Liver (tissue), 10 donors: ENCODE data around the gene TUFM. TPM values are rescaled to one million over a fixed set of nuclear protein-coding genes. Genes with fewer than 3 reads are reported as not detected.
"Not testable (repeated sequence)": the region's sequence is repeated elsewhere in the genome, so short reads cannot be mapped to it uniquely, and the experiment has no call there.

Experiments
- DNase-seq: peaks from one replicate; pipeline ENCODE4 v3.0.0-alpha.2; 2017; ENCODE audit warnings: low spot score
- H3K27ac ChIP-seq, 2 donors: one replicate each; pipeline ENCODE4 v1.7.0; 2013; ENCODE audit warnings: inconsistent platforms in 2 of 2, low read length in 2 of 2, control low read depth in 1 of 2, low read depth in 1 of 2, mild to moderate bottlenecking in 1 of 2
- H3K27me3 ChIP-seq, 4 donors: one replicate each; pipeline versions ENCODE4 v1.6.1 to v1.7.0; 2013; ENCODE audit warnings: low read length in 3 of 4, inconsistent platforms in 1 of 4, mild to moderate bottlenecking in 1 of 4, moderate library complexity in 1 of 4; ENCODE audit not compliant: control insufficient read depth in 4 of 4, insufficient read depth in 4 of 4
- H3K36me3 ChIP-seq, 4 donors: one replicate each; pipeline versions ENCODE4 v1.6.1 to v1.7.0; 2013; ENCODE audit warnings: low read length in 3 of 4, mild to moderate bottlenecking in 3 of 4, low read depth in 1 of 4, moderate library complexity in 1 of 4; ENCODE audit not compliant: control insufficient read depth in 4 of 4, insufficient read depth in 3 of 4
- H3K4me1 ChIP-seq, 4 donors: one replicate each; pipeline versions ENCODE4 v1.6.1 to v1.7.0; 2013; ENCODE audit warnings: low read length in 3 of 4, mild to moderate bottlenecking in 3 of 4, moderate library complexity in 1 of 4; ENCODE audit not compliant: control insufficient read depth in 4 of 4, insufficient read depth in 4 of 4
- H3K4me3 ChIP-seq, 3 donors: one replicate each; pipeline versions ENCODE4 v1.6.1 to v1.7.0; 2013; ENCODE audit warnings: low read length in 3 of 3, control low read depth in 1 of 3, low read depth in 1 of 3, mild to moderate bottlenecking in 1 of 3
- H3K9ac ChIP-seq, 2 donors: one replicate each; pipeline ENCODE4 v1.7.0; 2013; ENCODE audit warnings: low read length in 2 of 2, mild to moderate bottlenecking in 2 of 2, moderate library complexity in 2 of 2, control low read depth in 1 of 2, low read depth in 1 of 2
- H3K9me3 ChIP-seq, 4 donors: one replicate each; pipeline versions ENCODE4 v1.6.1 to v1.7.0; 2013; ENCODE audit warnings: low read length in 3 of 4; ENCODE audit not compliant: control insufficient read depth in 4 of 4
- RAD21 ChIP-seq, 2 donors: IDR thresholded peaks; 2 replicates each; pipeline ENCODE4 v1.6.1; 2016; ENCODE audit warnings: antibody characterized with exemption in 2 of 2, mild to moderate bottlenecking in 2 of 2
- WGBS: extraction: QIAGEN DNeasy Blood & Tissue Kit; methylation state at CpG from one replicate; pipeline ENCODE4 v1.1.7; 2013; 5-methylcytosine and 5-hydroxymethylcytosine counted together
- polyA plus RNA-seq, 2 donors: library from polyadenylated mRNA; stranded (reverse) in 1 of 2; unstranded in 1 of 2; fragments of 200-250 nt in 1 of 2; fragments of >200 nt in 1 of 2; fragmentation: Nextera tagmentation in 1 of 2; extraction: Ambion mirVana in 1 of 2; gene quantifications; one replicate each; pipeline versions ENCODE4 v1.2.1 to v1.2.3, GENCODE V29; 2013 to 2015
- small RNA-seq: library from RNA; depleted of rRNA; stranded (forward); fragments of <200 nt; gene quantifications from one replicate; pipeline ENCODE3, GENCODE V24; 2014
- total RNA-seq, 2 donors: library from RNA; depleted of rRNA; stranded (reverse); fragments of >200 nt; gene quantifications; one replicate each; pipeline ENCODE4 v1.2.3, GENCODE V29; 2014
- TF ChIP-seq, protein P1 (sequence below): fragments of 150-350 bp; IDR thresholded peaks from 2 replicates; pipeline ENCODE4 v1.5.1; 2017; ENCODE audit warnings: improper control_type of control experiment, low read depth, low read length; ENCODE audit not compliant: missing input control
- donor health status: healthy.
- donor health status: healthy.
- donor health status: healthy.
- donor health status: healthy.
- donor health status: healthy.

TUFM gene
- total and polyA plus RNA-seq, 4 donors: 90.4 to 191 (median 136) TPM

- H3K4me3 ChIP-seq, H3K27me3 ChIP-seq, H3K4me1 ChIP-seq, DNase-seq, H3K9me3 ChIP-seq, H3K9ac ChIP-seq, H3K36me3 ChIP-seq, H3K27ac ChIP-seq: not testable (repeated sequence)
- 43% methylated on average over 8 of the region's 13 CpGs for WGBS
- TF ChIP-seq, protein P1, sequence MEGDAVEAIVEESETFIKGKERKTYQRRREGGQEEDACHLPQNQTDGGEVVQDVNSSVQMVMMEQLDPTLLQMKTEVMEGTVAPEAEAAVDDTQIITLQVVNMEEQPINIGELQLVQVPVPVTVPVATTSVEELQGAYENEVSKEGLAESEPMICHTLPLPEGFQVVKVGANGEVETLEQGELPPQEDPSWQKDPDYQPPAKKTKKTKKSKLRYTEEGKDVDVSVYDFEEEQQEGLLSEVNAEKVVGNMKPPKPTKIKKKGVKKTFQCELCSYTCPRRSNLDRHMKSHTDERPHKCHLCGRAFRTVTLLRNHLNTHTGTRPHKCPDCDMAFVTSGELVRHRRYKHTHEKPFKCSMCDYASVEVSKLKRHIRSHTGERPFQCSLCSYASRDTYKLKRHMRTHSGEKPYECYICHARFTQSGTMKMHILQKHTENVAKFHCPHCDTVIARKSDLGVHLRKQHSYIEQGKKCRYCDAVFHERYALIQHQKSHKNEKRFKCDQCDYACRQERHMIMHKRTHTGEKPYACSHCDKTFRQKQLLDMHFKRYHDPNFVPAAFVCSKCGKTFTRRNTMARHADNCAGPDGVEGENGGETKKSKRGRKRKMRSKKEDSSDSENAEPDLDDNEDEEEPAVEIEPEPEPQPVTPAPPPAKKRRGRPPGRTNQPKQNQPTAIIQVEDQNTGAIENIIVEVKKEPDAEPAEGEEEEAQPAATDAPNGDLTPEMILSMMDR: peak; percentile 41
- peak; percentile 64 to 70 for TF ChIP-seq RAD21 (IDR thresholded peaks at IDR 0.05)
Observed at GRCh38 chr16:28802235-28803019, 43.7 kb downstream of the TUFM start.

Small RNAs within 50 kb of the gene (small RNA-seq; reads per million reads assigned to genes)
- gene RF00416: not detected

Other genes starting within 250 kb of the TUFM start
- 10 to 100 TPM in 1 of 2 donors, 1 to 10 TPM in 1; 1.6 to 19.2 TPM for gene SULT1A2, start 249.3 kb downstream of the TUFM start, total RNA-seq
- gene SULT1A2, start 249.3 kb downstream of the TUFM start, polyA plus RNA-seq: 10 to 100 TPM; 10.6 to 29.4 TPM
- gene SULT1A1, start 236.3 kb downstream of the TUFM start, total RNA-seq: 10 to 100 TPM; 25.3 to 94.5 TPM
- 100 to 1,000 TPM; 110 to 143 TPM for gene SULT1A1, start 236.3 kb downstream of the TUFM start, polyA plus RNA-seq
- gene NPIPB8, start 208.3 kb downstream of the TUFM start, total RNA-seq: under 1 TPM in 1 of 2 donors, not detected in 1; 0.08 TPM
- gene NPIPB8, start 208.3 kb downstream of the TUFM start, polyA plus RNA-seq: under 1 TPM in 1 of 2 donors, not detected in 1; 0.53 TPM
- gene EIF3C, start 134.9 kb downstream of the TUFM start, total RNA-seq: 100 to 1,000 TPM; 114 to 117 TPM
- gene EIF3C, start 134.9 kb downstream of the TUFM start, polyA plus RNA-seq: 100 to 1,000 TPM; 212 TPM
- gene NPIPB9, start 94.6 kb downstream of the TUFM start, total RNA-seq: 1 to 10 TPM in 1 of 2 donors, under 1 TPM in 1; 0.98 to 7.0 TPM
- under 1 TPM; 0.06 to 0.83 TPM for gene NPIPB9, start 94.6 kb downstream of the TUFM start, polyA plus RNA-seq
- gene ATXN2L, start 23.3 kb downstream of the TUFM start, total RNA-seq: 10 to 100 TPM; 37.0 to 40.7 TPM
- gene ATXN2L, start 23.3 kb downstream of the TUFM start, polyA plus RNA-seq: 10 to 100 TPM; 23.1 to 28.7 TPM
- 10 to 100 TPM in 1 of 2 donors, 1 to 10 TPM in 1; 8.3 to 10.5 TPM for gene SH2B1, start 17.5 kb upstream of the TUFM start, total RNA-seq
- 10 to 100 TPM in 1 of 2 donors, 1 to 10 TPM in 1; 4.9 to 13.0 TPM for gene SH2B1, start 17.5 kb upstream of the TUFM start, polyA plus RNA-seq
- under 1 TPM; 0.09 to 0.17 TPM for gene ATP2A1, start 32.1 kb upstream of the TUFM start, total RNA-seq
- gene ATP2A1, start 32.1 kb upstream of the TUFM start, polyA plus RNA-seq: under 1 TPM; 0.07 to 0.23 TPM
- gene RABEP2, start 78.9 kb upstream of the TUFM start, total RNA-seq: 10 to 100 TPM in 1 of 2 donors, 1 to 10 TPM in 1; 7.5 to 16.1 TPM
- 1 to 10 TPM; 3.0 to 9.1 TPM for gene RABEP2, start 78.9 kb upstream of the TUFM start, polyA plus RNA-seq
- gene CD19, start 85.6 kb upstream of the TUFM start, total RNA-seq: 1 to 10 TPM in 1 of 2 donors, under 1 TPM in 1; 0.17 to 1.2 TPM
- under 1 TPM; 0.08 to 0.82 TPM for gene CD19, start 85.6 kb upstream of the TUFM start, polyA plus RNA-seq
- gene NFATC2IP, start 104.6 kb upstream of the TUFM start, total RNA-seq: 10 to 100 TPM; 16.7 to 17.6 TPM
- 1 to 10 TPM; 5.8 to 7.1 TPM for gene NFATC2IP, start 104.6 kb upstream of the TUFM start, polyA plus RNA-seq
- 10 to 100 TPM; 11.5 to 19.1 TPM for gene SPNS1, start 128.4 kb upstream of the TUFM start, total RNA-seq
- gene SPNS1, start 128.4 kb upstream of the TUFM start, polyA plus RNA-seq: 10 to 100 TPM; 12.2 to 20.5 TPM
- 1 to 10 TPM; 1.3 to 2.3 TPM for gene LAT, start 138.7 kb upstream of the TUFM start, total RNA-seq
- 1 to 10 TPM; 1.5 to 1.8 TPM for gene LAT, start 138.7 kb upstream of the TUFM start, polyA plus RNA-seq